A204.1 (cell line): ENCODE measurements around the gene CDK5RAP2.
"Not testable (repeated sequence)": the region's sequence is repeated elsewhere in the genome, so short reads cannot be mapped to it uniquely, and the experiment has no call there.

Experiments
- FAIRE-seq: peaks from 2 replicates; lab custom pipeline; 2012; peaks lifted over from hg19 to GRCh38; lab: Jason Lieb, UNC

Gene CDK5RAP2

GRCh38 chr9:120542701-120543490 is 37.1 kb downstream of the CDK5RAP2 start:
- no peak for FAIRE-seq

- no peak for FAIRE-seq
These were observed 38.0 kb downstream of the CDK5RAP2 start for GRCh38 chr9:120541921-120542320.

GRCh38 chr9:120539951-120540350 is 40.0 kb downstream of the CDK5RAP2 start:
- no peak for FAIRE-seq

GRCh38 chr9:120538339-120538738 is 41.6 kb downstream of the CDK5RAP2 start:
- FAIRE-seq, result no peak

GRCh38 chr9:120536949-120537640 is 42.9 kb downstream of the CDK5RAP2 start:
- FAIRE-seq, result no peak

- no peak for FAIRE-seq
These were observed 43.9 kb downstream of the CDK5RAP2 start for GRCh38 chr9:120536094-120536493.

- FAIRE-seq, result no peak
These were observed 45.7 kb downstream of the CDK5RAP2 start for GRCh38 chr9:120534266-120534665.

- FAIRE-seq, result no peak
These were observed 47.1 kb downstream of the CDK5RAP2 start for GRCh38 chr9:120532891-120533290.

GRCh38 chr9:120532475-120532874 is 47.5 kb downstream of the CDK5RAP2 start:
- FAIRE-seq, result no peak

- FAIRE-seq, result no peak
These were observed 48.2 kb downstream of the CDK5RAP2 start for GRCh38 chr9:120531683-120532300.

GRCh38 chr9:120530220-120530832 is 49.6 kb downstream of the CDK5RAP2 start:
- FAIRE-seq, result not testable (repeated sequence)

GRCh38 chr9:120528829-120529228 is 51.1 kb downstream of the CDK5RAP2 start:
- no peak for FAIRE-seq

GRCh38 chr9:120528327-120528726 is 51.6 kb downstream of the CDK5RAP2 start:
- FAIRE-seq, result no peak

- no peak for FAIRE-seq
These were observed 53.4 kb downstream of the CDK5RAP2 start for GRCh38 chr9:120526534-120526933.

GRCh38 chr9:120524863-120525262 is 55.1 kb downstream of the CDK5RAP2 start:
- no peak for FAIRE-seq

GRCh38 chr9:120524038-120524437 is 55.9 kb downstream of the CDK5RAP2 start:
- FAIRE-seq, result no peak

GRCh38 chr9:120522558-120522957 is 57.4 kb downstream of the CDK5RAP2 start:
- FAIRE-seq, result no peak

- peak; percentile 44 for FAIRE-seq
These were observed 57.9 kb downstream of the CDK5RAP2 start for GRCh38 chr9:120522032-120522431.

- FAIRE-seq, result no peak
These were observed 58.9 kb downstream of the CDK5RAP2 start for GRCh38 chr9:120521101-120521500.

- not testable (repeated sequence) for FAIRE-seq
These were observed 64.0 kb downstream of the CDK5RAP2 start for GRCh38 chr9:120515996-120516395.

GRCh38 chr9:120515481-120515880 is 64.5 kb downstream of the CDK5RAP2 start:
- FAIRE-seq, result not testable (repeated sequence)

GRCh38 chr9:120514405-120514804 is 65.6 kb downstream of the CDK5RAP2 start:
- no peak for FAIRE-seq
